Measurements from ENCODE around the gene CD226. TPM values are rescaled to one million over a fixed set of nuclear protein-coding genes. Genes with fewer than 3 reads are reported as not detected.
"Not testable (repeated sequence)": the region's sequence is repeated elsewhere in the genome, so short reads cannot be mapped to it uniquely, and the experiment has no call there.

CD226 gene
- total RNA-seq, 1 donor from 2014 or later: 2.1 TPM

DNA sequence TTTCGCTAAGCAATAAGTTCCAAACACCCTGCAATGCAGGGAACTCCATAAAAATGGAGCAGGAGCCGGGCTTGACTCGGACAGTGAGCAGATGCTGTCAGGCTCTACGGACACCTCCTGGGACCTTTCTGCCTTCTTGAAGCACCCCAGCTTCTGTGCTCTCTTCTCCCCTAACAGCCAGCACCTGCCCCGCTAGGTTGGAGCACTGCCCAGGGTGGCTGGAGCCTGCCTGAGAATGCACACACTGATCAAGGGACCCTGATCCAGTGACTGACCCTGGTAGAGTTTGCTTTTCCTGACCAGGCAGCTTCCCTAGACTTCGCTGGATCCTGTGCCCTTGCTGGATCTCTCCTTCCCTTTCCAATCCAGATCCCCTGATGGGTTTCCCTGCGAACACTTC, 40.9 kb downstream of the CD226 start:
- no peak for DNase-seq

DNA sequence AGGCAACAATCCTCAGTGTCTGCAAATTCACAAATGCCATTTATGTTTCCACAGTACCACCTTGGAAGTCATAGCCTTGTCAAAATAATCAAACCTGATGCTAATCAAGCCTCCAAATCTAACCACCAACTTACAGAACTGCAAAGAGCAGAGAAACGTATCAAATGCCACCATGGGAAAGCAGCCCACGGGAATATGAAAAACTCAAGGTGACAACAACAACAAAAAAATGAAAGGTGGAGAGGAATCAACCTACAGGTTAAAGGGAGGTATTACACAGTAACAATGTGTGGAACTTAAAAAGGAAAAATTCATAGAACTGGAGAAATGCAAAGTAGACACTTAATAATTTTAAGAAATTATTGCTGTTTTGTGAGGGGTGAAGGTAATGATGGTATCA, 46.7 kb downstream of the CD226 start:
- no peak for DNase-seq

DNA sequence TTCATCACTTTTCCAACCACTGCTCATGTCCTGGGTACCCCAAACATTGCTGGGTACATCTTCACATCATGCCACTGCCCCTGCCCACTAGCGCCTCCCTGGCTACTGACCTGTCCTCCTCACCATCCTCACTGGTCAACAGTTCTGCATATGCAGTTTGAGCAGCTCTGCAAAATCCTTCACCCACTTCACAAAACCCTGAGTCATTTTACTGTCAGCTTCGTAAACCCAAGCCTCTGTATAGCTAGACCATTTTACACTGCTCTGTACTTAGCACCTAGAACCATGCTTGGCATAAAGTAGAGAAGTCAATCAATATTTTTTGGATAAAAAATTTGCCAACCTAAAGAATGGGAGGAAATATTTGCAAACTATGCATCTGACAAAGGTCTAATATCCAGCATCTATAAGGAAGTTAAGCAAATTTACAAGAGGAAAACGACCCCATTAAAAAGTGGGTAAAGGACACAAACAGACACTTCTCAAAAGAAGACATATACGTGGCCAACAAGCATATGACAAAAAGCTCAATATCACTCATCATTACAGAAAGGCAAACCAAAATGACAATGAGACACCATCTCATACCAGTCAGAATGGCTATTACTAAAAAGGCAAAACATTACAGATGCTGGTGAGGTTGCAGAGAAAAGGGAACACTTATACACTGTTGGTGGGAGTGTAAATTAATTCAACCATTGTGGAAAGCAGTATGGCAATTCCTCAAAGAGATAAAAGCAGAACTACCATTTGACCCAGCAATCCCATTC, 48.3 kb downstream of the CD226 start:
- DNase-seq: not testable (repeated sequence)

DNA sequence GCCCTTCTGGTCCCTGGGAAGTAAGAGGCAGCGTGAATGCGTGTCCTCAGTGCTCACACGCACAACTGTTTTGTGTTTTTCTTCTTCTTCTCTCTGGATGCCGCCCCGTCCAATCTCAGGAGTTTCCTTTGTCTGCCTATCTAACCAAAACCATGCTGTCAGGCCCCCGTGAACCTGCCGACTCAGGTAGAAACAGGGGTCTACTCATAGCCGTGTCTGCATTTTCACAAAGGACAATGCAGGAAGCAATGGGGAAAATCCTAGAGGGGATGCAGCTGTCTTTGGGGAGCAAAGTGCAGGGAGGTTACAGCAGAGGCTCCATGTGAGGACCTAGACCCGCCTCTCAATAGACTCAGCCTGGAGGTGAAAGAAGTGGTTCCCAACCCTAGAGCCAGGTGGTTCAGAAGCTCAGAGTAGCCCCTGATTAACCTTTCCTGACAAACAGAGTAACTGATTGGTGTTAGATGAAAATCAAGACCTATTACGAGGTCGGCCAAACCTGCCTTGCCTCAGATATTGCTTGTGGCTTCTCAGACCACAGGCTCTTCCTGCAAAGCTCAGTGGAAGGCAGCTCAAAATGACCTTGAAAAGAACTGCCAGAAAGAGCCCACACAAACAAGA, 49.3 kb downstream of the CD226 start:
- DNase-seq: no peak

DNA sequence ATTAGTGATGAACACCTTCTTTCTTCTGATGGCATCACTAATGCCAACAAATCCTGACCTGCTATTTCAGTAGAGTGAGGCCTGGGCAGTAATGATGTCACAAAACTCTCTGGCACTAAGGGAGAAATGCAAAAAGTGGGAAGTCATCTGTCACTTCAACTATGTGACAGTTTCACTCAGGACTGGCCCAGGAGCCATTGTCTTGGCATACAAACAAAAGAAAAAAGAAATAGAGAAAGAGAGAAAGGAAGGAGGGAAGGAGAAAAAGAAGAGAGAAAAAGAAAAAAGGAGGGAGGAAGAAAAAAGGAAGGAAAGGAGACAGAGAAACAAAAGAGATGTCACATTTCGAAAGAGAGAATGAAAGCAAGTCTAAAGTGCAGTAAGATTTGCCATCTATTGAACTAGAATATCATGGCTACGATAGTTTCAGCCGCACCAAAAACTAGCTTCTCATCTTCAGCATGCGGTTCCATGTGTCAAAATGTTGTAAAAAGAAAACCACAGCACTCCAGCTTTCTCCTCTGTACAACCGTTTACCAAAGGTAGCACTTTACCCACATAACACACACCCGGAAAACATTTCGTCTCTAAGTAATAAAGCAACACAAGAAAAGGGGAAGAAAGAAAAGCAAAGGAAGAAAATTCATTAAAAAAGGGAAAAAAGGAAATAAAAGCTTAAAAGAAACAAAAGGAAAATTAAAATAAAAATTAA, 50.1 kb downstream of the CD226 start:
- DNase-seq: no peak

DNA sequence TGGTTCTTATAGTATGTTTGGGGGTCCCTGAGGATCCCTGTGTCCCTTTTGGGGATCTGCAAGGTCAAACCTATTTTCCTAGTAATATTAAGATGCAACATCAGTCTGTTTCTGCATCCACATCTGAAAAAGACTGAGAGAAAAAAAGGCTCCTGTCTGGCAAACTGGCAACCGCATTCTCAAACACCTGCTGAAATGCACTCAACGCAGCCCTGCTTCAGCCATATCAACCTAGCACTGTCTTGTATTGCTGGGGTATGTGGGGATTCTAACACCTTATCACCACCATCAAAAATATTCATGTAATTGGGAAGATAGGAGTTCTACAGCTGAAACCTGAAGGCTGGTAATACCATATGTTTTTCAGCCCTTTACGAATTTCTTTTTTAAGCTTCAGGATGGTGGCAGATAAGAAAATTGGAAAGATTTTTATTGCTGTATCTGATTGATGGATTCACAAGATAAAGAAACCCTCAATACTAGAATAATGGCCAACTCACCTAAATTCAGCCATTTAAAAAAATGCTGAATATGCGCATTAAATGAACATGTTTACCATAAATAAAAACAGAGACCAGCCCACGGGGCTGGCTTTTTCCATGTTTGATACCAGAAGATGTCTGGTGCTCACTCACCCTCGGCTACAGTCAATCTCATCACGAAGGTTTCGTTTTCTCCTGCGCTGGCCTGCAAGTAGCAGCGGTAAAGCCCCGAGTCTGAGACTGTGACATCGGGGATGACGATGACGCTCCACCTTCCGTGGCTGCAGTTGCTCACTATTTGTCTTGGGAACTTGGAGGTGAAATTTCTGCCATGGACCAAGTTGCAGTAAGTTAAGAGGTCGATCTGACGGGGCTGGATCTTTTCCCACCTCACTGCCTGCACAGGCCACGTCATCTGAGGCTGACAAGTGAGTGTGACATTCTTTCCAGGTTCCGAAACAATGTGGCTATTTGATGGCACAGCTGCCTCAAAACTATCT, 52.3 kb downstream of the CD226 start:
- DNase-seq: no peak

DNA sequence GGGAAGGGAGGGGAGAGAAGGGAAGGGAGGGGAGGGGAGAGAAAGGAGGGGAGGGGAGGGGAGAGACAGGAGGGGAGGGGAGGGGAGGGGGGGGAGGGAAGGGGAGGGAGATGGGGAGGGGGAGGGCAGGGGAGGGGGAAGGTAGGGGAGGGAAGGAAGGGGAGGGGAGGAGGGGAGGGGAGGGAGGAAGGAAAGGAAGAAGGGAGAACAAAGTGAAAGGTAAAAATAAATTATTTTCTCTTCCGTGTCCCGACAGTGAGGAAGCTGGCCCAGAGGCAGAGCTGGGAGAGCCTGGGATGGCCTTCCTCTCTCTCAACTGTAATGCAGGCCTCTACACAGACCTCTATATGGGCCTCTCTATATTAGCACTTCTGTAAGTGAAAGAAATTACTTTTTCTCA, 53.2 kb downstream of the CD226 start:
- DNase-seq: no peak

DNA sequence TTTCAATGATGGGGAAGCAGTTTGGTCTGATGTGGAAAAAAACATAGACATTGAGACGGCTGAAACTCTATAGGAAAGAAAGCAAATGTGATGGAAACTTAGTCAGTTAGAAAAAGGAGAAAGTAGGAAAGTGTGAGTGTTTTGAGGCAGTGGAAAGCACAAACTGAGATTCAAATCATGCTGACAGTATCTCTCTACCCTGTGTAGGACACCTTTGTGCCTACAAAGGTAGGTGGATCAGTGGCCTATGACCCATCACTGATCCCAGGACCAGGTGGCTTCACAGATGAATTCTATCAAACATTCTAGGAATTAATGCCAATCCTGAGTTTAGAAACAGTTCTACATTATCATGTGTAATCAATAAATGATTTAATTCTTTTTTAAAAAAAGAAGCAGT, 57.1 kb downstream of the CD226 start:
- no peak for DNase-seq

DNA sequence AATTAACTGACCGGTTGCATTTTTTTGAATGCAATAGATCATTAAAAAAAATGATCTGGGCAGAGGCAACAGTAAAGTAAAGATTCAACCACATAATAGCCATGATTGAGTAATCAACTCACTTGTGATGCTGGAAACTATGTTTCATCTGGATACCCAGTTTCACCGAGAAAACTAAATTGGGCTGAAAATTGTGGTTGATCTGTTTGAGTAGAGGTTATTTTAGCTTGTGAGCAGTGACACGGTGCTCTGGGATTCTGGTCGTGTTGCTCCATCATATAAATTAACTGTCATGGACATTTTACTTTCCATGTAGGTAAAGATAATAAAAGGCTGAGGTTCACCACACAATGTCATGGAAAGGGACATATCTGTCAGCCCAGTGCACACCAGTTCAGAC, 58.7 kb downstream of the CD226 start:
- DNase-seq: no peak

DNA sequence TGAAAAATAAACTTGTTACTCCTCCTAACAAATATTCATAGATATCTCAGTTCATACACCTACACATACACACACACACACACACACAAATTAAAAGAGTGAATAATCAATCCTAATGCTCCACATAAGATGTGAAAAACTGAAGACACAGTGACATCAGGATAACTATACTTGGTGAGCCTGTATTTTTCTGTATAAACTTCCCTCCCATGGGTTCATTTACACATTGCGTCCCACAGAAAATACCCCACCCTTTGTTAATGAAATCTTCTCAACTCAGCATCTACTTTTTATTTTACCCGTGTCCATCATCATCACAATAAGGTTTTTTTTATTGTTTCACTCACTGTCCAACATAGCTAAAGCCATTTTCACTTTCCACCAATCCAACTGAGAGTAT, 60.4 kb downstream of the CD226 start:
- DNase-seq: no peak

DNA sequence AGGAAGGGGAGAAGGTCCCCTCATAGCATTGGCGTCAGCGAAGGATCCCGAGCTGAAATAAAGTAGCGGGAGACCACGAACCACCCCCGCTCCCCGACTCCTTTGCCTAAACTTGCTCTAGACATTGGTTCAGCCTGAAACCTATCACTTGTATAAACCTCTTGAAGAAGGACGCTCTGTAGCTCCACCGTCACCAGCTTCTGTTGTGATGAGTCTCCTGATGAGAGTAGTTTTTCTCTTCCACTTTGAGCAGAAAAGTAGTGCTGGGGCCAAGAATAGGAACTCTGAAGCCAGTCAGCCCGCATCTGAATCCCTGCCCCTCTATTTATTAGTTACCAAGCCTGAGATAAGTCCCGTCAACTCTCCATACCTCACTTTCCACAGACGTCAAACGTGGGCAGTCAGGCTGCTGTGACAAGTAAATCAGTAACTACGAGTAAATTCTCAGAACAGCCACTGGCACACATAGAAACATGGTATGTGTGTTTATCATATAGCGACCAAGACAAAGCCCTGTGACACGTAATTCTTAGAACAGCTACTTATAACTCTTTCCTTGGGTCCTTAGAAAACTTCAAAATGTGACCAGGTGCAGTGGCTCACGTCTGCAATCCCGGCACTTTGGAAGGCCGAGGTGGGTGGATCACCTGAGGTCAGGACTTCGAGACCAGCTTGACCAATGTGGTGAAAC, 61.7 kb downstream of the CD226 start:
- DNase-seq: no peak

DNA sequence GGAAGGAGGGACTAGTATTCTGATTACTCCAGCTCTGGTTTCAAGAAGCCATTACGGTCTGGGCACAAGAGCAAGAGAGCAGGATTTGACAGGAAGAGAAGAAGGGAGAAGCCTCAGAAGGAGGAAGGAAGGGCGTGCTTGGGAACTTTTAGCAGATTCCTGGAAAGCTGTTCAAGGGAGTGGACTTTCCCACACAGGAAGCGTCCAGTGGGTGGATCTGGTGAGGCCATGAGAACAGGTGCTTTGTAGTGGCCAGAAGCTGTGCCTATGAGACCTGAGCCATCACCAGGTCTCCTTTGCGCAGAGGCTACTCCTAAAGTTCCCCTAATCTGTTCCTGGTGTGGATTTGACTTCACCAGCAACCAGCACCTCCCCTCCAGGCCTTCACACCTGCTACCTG, 62.3 kb downstream of the CD226 start:
- DNase-seq: no peak

DNA sequence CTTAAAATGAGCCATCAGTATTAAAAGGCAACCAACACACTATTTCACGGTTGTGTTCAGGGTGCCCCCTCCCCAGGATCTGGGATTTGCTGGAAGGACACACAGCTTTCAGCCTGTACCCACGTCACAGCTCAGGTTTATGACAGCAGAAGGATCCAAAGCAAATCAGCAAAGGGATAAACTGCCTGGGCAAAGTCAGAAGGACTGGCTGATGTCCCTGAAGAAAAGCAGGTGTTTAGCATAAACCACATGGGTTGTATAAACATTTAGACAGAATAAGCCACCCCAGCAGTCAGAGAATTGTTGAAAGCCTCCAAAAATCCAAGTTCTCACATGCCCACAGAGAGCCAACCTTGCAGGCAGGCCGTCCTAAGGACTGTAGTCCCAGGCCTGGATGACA, 63.9 kb downstream of the CD226 start:
- no peak for DNase-seq

DNA sequence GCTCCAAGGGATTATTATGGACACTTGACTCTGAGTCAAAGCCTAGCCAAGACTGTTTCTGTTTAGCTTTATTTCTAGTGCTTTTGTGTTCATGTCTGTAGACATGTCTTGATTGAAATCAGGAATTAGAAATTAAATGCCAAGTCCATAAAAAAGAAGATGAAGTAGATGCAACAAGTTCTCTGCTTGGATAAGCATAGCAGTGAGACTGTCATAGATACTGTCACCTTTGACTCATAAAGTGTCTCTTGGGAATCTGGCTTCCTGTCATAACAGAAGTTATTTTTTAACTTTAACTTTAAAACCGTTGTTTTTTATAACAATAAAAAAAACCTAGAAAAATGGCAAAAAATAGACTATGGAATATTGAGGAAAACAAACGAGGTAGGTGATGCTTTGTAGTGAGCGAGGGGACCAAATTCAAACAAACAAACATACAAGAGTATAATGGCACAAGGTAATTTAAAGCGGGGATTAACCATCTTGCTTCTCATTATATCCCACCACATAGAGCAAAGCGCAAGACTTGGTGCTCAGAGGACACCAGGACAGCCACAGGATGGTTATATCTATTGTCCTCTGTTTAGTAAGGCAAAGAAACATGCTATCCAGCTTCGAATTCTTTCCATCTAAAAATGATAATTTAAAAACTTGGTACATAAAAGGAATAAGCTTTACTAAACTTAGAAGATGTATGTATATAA, 64.6 kb downstream of the CD226 start:
- DNase-seq: no peak

DNA sequence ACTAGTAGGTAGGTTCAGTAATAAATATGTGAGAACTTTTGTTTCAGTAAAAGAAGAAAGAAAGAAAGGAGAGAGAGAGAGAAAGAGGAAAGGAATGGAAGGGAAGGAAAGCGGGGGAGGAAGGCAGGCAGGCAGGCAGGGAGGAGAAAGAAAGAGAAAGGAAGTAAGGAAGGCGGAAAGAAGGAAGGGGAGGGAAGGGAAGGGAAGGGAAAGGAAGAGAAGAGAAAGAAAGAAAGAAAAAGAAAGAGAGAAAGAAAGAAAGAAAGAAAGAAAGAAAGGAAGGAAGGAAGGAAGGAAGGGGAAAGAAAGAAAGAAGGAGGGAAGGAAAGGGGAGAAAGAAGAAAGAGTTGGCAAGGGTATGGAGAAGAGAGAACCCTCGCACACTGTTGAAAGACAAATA, 67.6 kb downstream of the CD226 start:
- no peak for DNase-seq

DNA sequence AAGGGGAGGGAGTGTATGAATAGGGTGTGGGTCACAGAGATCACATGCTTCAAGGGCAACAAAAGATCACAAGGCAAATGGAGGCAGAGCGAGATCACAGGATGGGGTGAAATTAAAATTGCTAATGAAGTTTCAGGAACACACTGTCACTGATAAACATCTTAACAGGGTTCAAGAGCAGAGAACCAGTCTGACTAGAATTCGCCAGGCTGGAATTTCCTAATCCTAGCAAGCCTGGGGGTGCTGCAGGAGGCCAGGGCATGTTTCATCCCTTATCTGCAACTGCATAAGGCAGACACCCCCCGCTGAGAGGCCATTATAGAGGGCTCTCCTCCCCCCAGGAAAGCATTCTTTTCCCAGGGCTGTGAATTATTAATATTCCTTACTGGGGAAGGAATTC, 68.6 kb downstream of the CD226 start:
- not testable (repeated sequence) for DNase-seq

DNA sequence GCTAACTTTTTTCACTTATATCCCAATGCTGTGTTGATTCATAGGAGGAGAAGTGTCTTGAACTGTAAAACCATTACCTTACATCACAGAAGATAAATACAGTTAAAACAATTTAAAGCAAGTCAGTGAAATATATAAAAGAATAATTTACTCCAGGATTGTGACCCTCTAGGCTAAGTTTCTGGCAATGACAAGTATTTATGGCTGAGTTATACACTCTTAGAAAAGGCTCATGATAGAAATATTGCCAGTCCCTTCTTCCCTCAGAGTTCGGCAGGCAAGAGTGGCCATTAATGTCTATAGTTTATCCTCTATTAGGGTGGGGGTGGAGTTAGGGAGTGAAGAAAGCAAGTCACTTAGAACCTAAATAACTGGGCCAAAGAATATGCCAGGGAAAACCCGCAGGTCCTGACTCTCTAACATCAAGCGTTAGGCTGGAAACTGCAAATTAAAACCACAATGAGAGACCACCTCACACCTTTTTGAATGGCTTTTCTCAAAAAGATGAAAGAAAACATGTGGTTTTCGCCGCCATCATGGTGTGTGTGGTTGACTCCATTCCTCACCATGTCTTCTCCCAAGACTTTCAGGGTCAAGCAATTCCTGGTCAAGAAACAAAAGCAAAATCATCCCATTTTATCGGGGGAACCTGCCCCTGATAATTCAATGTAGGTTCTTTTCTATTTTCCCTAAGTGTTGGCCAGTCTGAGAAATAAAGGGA, 69.3 kb downstream of the CD226 start:
- no peak for DNase-seq

DNA sequence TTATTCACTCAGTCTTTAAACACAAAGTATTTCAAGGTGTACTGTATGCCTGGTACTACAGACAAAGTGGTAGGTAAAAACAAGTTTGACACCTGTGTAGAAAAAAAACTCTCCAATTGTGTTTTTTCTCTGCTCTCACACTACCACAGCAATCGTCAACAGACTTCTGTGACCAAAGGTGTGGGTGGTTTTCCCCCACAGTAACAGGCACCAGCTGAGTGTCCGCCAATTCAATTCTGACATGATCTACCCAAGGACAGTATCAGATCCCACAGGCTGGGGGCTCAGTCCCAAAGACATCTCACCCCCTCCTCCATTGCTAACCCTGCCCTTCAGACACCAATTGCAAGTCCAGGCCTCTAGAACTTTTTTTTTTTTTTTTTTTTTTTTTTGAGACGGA, 71.2 kb downstream of the CD226 start:
- no peak for DNase-seq

DNA sequence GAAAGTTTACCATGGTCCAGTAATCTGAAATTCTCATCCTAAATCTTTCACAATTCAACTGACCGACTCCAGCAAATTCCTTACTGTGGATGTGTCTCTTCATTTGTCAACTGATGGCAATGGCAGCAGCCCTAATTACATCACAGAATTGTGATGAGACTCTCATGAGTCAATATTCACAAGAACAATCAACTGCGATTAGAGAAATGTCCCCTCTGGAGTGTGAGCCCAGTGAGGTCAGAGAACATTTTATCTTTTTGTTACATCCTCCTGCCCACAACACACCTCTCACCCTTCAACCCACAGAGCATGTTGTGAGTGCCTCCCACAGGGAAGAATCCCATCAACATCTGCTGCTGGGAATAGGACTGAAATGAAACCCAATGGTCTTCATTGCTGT, 73.6 kb downstream of the CD226 start:
- no peak for DNase-seq

DNA sequence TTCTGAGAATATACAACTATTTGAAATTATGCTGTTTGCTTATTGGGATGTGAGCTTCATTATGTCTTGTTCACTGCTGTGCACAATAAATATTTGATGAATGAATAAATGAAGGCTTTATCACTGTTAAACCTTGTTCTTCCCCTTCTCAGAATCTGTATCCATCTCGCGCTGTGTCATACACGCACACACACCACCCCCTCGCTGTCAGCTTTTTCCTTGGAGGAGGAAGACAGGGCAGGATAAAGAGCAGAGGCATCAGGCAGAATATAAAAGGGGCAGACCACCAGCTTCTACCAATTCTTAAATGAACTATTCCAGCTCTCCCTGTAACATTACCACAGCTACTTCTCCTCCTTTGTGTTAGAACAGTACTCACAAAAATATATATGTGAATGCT, 75.0 kb downstream of the CD226 start:
- no peak for DNase-seq

All from tongue (tissue), 2 donors.